GM18508 (cell line): ENCODE measurements around the gene SCAANT1.

Experiments used
- ATAC-seq: cut with Tn5 transposase; IDR thresholded peaks from one replicate; pipeline ENCODE4 v1.9.1; 2021; ENCODE audit warnings: moderate number of reproducible peaks; ENCODE audit not compliant: insufficient read depth, unreplicated experiment

Gene SCAANT1

GRCh38 chr3:63934041-63934866 is 22.1 kb upstream of the SCAANT1 start:
- peak; percentile 32 for ATAC-seq

- peak; percentile 48 for ATAC-seq
These were observed 21.3 kb upstream of the SCAANT1 start for GRCh38 chr3:63933459-63933858.

GRCh38 chr3:63932509-63933212 is 20.5 kb upstream of the SCAANT1 start:
- no peak for ATAC-seq

- ATAC-seq = no peak
These were observed 19.1 kb upstream of the SCAANT1 start for GRCh38 chr3:63931290-63931689.

GRCh38 chr3:63927422-63928280 is 15.5 kb upstream of the SCAANT1 start:
- peak; percentile 71 for ATAC-seq

- no peak for ATAC-seq
These were observed 14.1 kb upstream of the SCAANT1 start for GRCh38 chr3:63926309-63926708.

GRCh38 chr3:63922491-63923199 is 10.5 kb upstream of the SCAANT1 start:
- no peak for ATAC-seq

- peak; percentile 64 for ATAC-seq
These were observed 9.7 kb upstream of the SCAANT1 start for GRCh38 chr3:63921741-63922482.

GRCh38 chr3:63920001-63920400 is 7.8 kb upstream of the SCAANT1 start:
- no peak for ATAC-seq

- ATAC-seq = no peak
These were observed 6.1 kb upstream of the SCAANT1 start for GRCh38 chr3:63918321-63918720.

- no peak for ATAC-seq
These were observed 2.1 kb upstream of the SCAANT1 start for GRCh38 chr3:63914312-63914711.

GRCh38 chr3:63912768-63913588 is 795 bp upstream of the SCAANT1 start:
- no peak for ATAC-seq

- peak; percentile 5 for ATAC-seq
These were observed 692 bp downstream of the SCAANT1 start for GRCh38 chr3:63911509-63911872.

GRCh38 chr3:63910891-63911290 is 1.3 kb downstream of the SCAANT1 start:
- no peak for ATAC-seq

GRCh38 chr3:63910001-63910400 is 2.2 kb downstream of the SCAANT1 start:
- no peak for ATAC-seq

GRCh38 chr3:63909431-63909830 is 2.8 kb downstream of the SCAANT1 start:
- ATAC-seq = no peak

- ATAC-seq = no peak
These were observed 3.4 kb downstream of the SCAANT1 start for GRCh38 chr3:63908776-63909175.

- ATAC-seq = no peak
These were observed 4.0 kb downstream of the SCAANT1 start for GRCh38 chr3:63908081-63908736.
